Loucy (cell line): ENCODE data around the gene ELL2.

Experiments used
- EZH2phosphoT487 ChIP-seq: fragments of 200-600 bp; IDR thresholded peaks from 2 replicates; pipeline ENCODE4 v1.6.1; 2018; ENCODE audit warnings: antibody characterized with exemption, mild to moderate bottlenecking, moderate library complexity, borderline replicate concordance
- TF ChIP-seq, protein P1 (sequence below): fragments of 200-600 bp; sonication (generic); conservative IDR thresholded peaks from 2 replicates; pipeline ENCODE4 v1.5.1; 2014; ENCODE audit warnings: mild to moderate bottlenecking, antibody characterized with exemption, low read length

DNA sequence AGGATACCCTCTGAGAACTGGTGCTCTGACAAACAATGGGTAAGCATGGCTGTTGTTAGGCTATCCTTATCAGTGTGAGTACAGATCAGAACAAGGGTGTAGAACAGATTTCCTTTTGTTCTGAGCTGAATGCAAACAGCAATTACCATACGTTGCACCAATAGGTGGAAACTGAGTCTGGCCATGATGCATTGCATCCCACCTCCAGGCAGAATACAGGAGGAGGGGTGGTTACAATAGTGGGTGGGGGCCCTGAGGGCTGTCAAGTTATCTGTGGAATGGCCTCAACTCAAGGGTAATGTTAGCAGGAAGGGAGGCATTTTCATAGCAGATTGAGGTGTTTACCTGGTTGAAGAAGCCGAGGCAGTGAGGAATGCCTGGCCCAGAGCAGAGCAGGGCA, 84.9 kb downstream of the ELL2 start:
- TF ChIP-seq, protein P1, sequence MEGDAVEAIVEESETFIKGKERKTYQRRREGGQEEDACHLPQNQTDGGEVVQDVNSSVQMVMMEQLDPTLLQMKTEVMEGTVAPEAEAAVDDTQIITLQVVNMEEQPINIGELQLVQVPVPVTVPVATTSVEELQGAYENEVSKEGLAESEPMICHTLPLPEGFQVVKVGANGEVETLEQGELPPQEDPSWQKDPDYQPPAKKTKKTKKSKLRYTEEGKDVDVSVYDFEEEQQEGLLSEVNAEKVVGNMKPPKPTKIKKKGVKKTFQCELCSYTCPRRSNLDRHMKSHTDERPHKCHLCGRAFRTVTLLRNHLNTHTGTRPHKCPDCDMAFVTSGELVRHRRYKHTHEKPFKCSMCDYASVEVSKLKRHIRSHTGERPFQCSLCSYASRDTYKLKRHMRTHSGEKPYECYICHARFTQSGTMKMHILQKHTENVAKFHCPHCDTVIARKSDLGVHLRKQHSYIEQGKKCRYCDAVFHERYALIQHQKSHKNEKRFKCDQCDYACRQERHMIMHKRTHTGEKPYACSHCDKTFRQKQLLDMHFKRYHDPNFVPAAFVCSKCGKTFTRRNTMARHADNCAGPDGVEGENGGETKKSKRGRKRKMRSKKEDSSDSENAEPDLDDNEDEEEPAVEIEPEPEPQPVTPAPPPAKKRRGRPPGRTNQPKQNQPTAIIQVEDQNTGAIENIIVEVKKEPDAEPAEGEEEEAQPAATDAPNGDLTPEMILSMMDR, result no peak
- no peak for TF ChIP-seq EZH2phosphoT487
